Measurements from ENCODE around the gene DDC. TPM values are rescaled to one million over a fixed set of nuclear protein-coding genes. Genes with fewer than 3 reads are reported as not detected.
A peak's percentile ranks its signal among the peaks of the same experiment; 100 is the strongest.
"Not testable (repeated sequence)": the region's sequence is repeated elsewhere in the genome, so short reads cannot be mapped to it uniquely, and the experiment has no call there.

Gene DDC
- total RNA-seq, 1 donor from 2014 or later, result 37.3 TPM

DNA sequence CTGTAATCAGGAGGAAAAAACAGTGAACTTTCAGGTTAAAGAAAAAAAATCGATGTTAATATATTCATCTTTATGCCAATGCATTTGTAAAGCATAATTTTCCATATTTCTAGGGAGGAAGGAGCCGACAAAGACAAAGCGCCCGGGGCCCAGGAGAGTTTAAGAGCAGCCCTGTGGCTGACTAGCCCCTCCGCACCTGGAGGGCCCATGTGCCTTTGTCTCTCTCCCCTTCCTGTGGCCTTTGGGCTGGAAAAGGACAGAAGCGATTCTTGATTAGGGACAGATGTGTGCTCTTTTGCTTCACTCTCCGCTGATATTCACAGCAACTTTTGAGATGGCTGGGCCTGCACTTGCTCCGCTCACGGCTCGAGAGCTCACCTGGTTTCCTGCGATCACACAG lies 23.1 kb downstream of the DDC start:
- H3K27ac Mint-ChIP-seq, result no peak overlapping the region

DNA sequence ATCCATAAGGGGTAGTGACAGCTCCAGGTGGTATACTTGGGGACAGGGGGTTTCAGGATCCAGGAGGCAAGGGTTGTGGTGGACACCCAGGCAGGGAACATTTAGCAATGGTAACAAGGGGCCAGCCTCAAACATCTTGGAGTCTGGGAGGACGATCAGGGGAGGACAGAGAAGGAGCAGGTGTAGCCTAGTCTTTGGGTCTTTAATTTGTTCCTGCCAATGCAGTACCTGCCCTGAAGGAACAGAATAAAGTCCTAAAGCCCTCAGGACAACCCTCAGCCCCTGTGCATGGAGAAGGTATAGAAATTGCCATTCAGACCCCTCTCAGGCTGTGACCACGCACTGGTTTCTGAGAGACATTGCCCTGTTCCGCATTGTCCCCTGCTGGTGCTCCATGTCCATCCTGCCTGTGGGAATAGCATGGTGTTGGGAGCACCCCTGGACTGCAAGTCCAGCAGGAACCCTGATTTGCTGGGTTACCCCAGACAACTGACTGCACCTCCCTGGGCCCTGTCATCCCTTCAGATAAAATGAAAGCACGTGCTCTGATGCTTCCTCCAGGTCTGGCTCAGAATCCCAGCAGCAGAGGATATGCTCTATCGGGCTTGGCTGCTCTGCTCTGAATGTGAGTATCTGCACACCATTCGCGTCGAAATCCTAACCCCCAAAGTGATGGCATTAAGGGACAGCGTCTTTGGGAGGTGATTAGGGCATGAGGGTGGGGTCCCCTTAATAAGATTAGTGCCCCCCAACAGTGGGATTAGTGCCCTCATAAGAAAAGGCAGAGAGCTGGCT lies 24.2 kb downstream of the DDC start:
- TF ChIP-seq, protein P1, sequence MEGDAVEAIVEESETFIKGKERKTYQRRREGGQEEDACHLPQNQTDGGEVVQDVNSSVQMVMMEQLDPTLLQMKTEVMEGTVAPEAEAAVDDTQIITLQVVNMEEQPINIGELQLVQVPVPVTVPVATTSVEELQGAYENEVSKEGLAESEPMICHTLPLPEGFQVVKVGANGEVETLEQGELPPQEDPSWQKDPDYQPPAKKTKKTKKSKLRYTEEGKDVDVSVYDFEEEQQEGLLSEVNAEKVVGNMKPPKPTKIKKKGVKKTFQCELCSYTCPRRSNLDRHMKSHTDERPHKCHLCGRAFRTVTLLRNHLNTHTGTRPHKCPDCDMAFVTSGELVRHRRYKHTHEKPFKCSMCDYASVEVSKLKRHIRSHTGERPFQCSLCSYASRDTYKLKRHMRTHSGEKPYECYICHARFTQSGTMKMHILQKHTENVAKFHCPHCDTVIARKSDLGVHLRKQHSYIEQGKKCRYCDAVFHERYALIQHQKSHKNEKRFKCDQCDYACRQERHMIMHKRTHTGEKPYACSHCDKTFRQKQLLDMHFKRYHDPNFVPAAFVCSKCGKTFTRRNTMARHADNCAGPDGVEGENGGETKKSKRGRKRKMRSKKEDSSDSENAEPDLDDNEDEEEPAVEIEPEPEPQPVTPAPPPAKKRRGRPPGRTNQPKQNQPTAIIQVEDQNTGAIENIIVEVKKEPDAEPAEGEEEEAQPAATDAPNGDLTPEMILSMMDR (IDR thresholded peaks at IDR 0.05; ENCODE audit: unreplicated experiment), result no peak
- Mint-ChIP-seq H3K9me3 (ENCODE audit: low read depth) (no peaks in the 10 kb centered on the region), H3K36me3 (ENCODE audit: insufficient read depth) (no peaks in the 10 kb centered on the region), H3K4me3 (ENCODE audit: low read depth) (no peak overlapping the region), H3K27ac (no peak overlapping the region), H3K27me3 (no peaks in the 10 kb centered on the region), H3K4me1 (ENCODE audit: low read depth) (peaks cover 1% of the 10 kb centered on the region)
- no peak for DNase-seq (ENCODE audit: low spot score, unreplicated experiment)

More for the DNA sequence above, 23.1 kb downstream of the DDC start:
- Mint-ChIP-seq H3K9me3 (ENCODE audit: low read depth) (no peaks in the 10 kb centered on the region), H3K4me3 (ENCODE audit: low read depth) (no peak overlapping the region), H3K27me3 (no peaks in the 10 kb centered on the region), H3K4me1 (ENCODE audit: low read depth) (peaks cover 1% of the 10 kb centered on the region), H3K36me3 (ENCODE audit: insufficient read depth) (no peaks in the 10 kb centered on the region)
- TF ChIP-seq, protein P1 (IDR thresholded peaks at IDR 0.05; ENCODE audit: unreplicated experiment), result no peak
- DNase-seq (ENCODE audit: low spot score, unreplicated experiment), result no peak

DNA sequence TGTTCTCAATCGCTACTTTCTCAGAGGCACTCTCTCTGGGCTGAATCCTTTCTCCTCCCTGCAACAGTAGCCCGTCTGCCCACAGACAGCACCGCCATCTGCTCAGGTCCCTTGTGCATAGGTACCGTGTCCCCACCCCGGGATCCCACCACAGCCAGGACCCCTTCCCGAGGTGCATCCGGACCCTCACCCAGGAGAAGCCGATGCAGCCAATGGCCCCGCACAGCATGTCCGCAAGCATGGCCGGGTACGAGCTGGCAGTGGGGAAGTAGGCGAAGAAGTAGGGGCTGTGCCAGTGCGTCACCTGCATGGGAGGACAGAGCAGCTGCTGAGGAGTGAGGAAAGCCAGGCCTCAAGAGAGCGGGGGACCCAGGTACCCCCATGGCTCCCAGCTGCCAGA lies 25.5 kb downstream of the DDC start:
- TF ChIP-seq, protein P1 (IDR thresholded peaks at IDR 0.05; ENCODE audit: unreplicated experiment), result no peak
- H3K36me3 Mint-ChIP-seq (ENCODE audit: insufficient read depth), result no peaks in the 10 kb centered on the region
- no peak overlapping the region for H3K27ac Mint-ChIP-seq
- peaks cover 2% of the 10 kb centered on the region for H3K4me1 Mint-ChIP-seq (ENCODE audit: low read depth)
- no peak overlapping the region for H3K4me3 Mint-ChIP-seq (ENCODE audit: low read depth)
- H3K9me3 Mint-ChIP-seq (ENCODE audit: low read depth), result no peaks in the 10 kb centered on the region
- H3K27me3 Mint-ChIP-seq, result no peaks in the 10 kb centered on the region
- DNase-seq (ENCODE audit: low spot score, unreplicated experiment), result no peak

DNA sequence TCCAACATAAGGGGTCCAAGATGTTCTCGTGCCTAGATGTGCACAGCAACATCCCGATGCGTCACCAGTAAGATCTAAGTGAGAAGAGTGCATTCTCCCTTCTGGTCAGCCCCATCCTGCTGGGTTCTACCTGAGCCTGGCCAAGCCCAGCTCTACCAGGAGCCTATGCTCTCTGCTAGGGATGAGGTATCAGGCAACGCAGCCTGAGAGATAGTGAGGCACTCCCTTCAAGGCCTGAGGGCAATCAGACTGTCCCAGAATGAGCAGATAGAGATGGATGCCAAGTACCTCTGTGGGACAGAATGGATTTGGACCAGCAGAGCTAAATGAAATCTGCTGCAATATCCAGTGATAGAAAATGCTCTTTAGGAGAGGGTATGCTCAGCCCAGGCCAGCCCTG lies 26.7 kb downstream of the DDC start:
- Mint-ChIP-seq H3K4me1 (ENCODE audit: low read depth) (peaks cover 12% of the 10 kb centered on the region), H3K9me3 (ENCODE audit: low read depth) (peaks cover 6% of the 10 kb centered on the region), H3K4me3 (ENCODE audit: low read depth) (no peak overlapping the region), H3K27me3 (no peaks in the 10 kb centered on the region), H3K36me3 (ENCODE audit: insufficient read depth) (peaks cover 2% of the 10 kb centered on the region), H3K27ac (no peak overlapping the region)
- no peak for DNase-seq (ENCODE audit: low spot score, unreplicated experiment)
- TF ChIP-seq, protein P1 (IDR thresholded peaks at IDR 0.05; ENCODE audit: unreplicated experiment), result no peak

DNA sequence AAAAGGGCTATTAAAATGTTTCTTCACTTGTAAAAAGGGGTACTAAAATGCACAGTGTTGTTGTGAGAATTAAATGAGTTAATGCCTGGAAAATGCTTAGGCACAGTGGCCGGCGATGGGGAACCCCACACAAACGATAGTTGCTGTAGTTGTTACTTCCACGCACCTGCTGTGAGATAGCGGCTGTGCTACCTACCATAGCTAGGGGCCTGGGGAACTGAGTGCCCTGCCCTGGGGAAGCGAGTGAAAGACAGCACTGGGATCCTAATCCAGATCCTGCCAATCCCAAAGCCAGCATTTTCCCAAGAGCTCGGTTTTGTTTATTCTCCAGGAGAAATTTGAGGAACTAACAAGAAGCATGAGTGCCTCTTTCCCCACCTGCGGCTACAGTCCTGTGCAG lies 27.8 kb downstream of the DDC start:
- Mint-ChIP-seq H3K27ac (no peak overlapping the region), H3K9me3 (ENCODE audit: low read depth) (peaks cover 8% of the 10 kb centered on the region), H3K4me3 (ENCODE audit: low read depth) (no peak overlapping the region), H3K27me3 (no peaks in the 10 kb centered on the region), H3K36me3 (ENCODE audit: insufficient read depth) (peaks cover 6% of the 10 kb centered on the region), H3K4me1 (ENCODE audit: low read depth) (peaks cover 17% of the 10 kb centered on the region)
- no peak for DNase-seq (ENCODE audit: low spot score, unreplicated experiment)
- TF ChIP-seq, protein P1 (IDR thresholded peaks at IDR 0.05; ENCODE audit: unreplicated experiment), result no peak

DNA sequence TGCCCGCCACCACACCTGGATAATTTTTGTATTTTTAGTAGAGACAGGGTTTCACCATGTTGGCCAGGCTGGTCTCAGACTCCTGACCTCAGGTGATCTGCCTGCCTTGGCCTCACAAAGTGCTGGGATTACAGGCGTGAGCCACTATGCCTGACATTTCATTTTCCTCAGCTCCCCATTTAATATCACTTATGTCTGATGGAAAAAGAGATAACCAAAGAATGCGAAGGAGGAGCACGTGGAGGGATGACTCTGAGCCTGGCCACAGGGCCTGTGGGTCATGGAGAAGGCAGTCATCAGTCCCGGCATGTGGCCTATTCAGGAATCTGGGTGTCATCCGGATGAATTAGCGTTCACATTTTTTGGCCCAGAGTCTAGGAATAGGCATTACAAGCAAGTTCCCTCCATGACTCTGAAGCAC lies 29.9 kb downstream of the DDC start:
- peaks cover 33% of the 10 kb centered on the region for H3K4me1 Mint-ChIP-seq (ENCODE audit: low read depth)
- not testable (repeated sequence) for H3K27me3 Mint-ChIP-seq; H3K4me3 Mint-ChIP-seq (ENCODE audit: low read depth); DNase-seq (ENCODE audit: low spot score, unreplicated experiment); H3K9me3 Mint-ChIP-seq (ENCODE audit: low read depth); H3K36me3 Mint-ChIP-seq (ENCODE audit: insufficient read depth)
- peak overlapping the region; percentile 92 for H3K27ac Mint-ChIP-seq

Measured in progenitor cell of endocrine pancreas (in vitro differentiated cells).